HG03432 (cell line): Measurements from ENCODE around the gene VPS18.

Source experiments
- ATAC-seq: cut with Tn5 transposase; IDR thresholded peaks from one replicate; pipeline ENCODE4 v1.9.1; 2021; ENCODE audit warnings: mild to moderate bottlenecking, moderate library complexity; ENCODE audit not compliant: unreplicated experiment

The VPS18 gene

GRCh38 chr15:40918146-40918798 lies 24.0 kb downstream of the VPS18 start:
- no peak for ATAC-seq

GRCh38 chr15:40918799-40919392 lies 24.6 kb downstream of the VPS18 start:
- no peak for ATAC-seq

- ATAC-seq, result no peak
Observed at GRCh38 chr15:40921949-40922607, 27.8 kb downstream of the VPS18 start.

GRCh38 chr15:40922608-40923005 lies 28.4 kb downstream of the VPS18 start:
- ATAC-seq, result no peak

GRCh38 chr15:40923551-40923950 lies 29.3 kb downstream of the VPS18 start:
- no peak for ATAC-seq

GRCh38 chr15:40925495-40925862 lies 31.2 kb downstream of the VPS18 start:
- no peak for ATAC-seq

- ATAC-seq, result no peak
Observed at GRCh38 chr15:40925863-40926658, 31.8 kb downstream of the VPS18 start.

GRCh38 chr15:40926659-40927494 lies 32.6 kb downstream of the VPS18 start:
- ATAC-seq, result no peak

GRCh38 chr15:40927495-40927872 lies 33.2 kb downstream of the VPS18 start:
- no peak for ATAC-seq

GRCh38 chr15:40927873-40928806 lies 33.9 kb downstream of the VPS18 start:
- ATAC-seq, result no peak

- no peak for ATAC-seq
Observed at GRCh38 chr15:40928821-40929659, 34.8 kb downstream of the VPS18 start, which contains the start of gene DLL4. Gene DLL4 (plus strand): TSS chr15:40929340. CDS start chr15:40929669, 329 bp downstream.

- no peak for ATAC-seq
Observed at GRCh38 chr15:40929660-40930429, 35.6 kb downstream of the VPS18 start.

- no peak for ATAC-seq
Observed at GRCh38 chr15:40930430-40931299, 36.4 kb downstream of the VPS18 start.

- no peak for ATAC-seq
Observed at GRCh38 chr15:40931300-40932142, 37.3 kb downstream of the VPS18 start.

GRCh38 chr15:40932156-40932555 lies 37.9 kb downstream of the VPS18 start:
- ATAC-seq, result no peak
